Loucy (cell line): ENCODE data around the gene GTF2F2.

Experiments
- H2AFZ ChIP-seq: fragments of 200-600 bp; sonication (generic); 2 replicates; pipeline ENCODE4 v1.6.0; 2016; ENCODE audit warnings: antibody characterized with exemption, mild to moderate bottlenecking, low read length, moderate library complexity
- H3F3A ChIP-seq: fragments of 200-600 bp; 2 replicates; pipeline ENCODE4 v1.6.0; 2016; ENCODE audit warnings: antibody characterized with exemption, low read depth, mild to moderate bottlenecking
- H3K27me3 ChIP-seq: fragments of 200-600 bp; sonication (generic); 2 replicates; pipeline ENCODE4 v1.6.1; 2014; ENCODE audit warnings: low read length, mild to moderate bottlenecking; ENCODE audit not compliant: insufficient read depth, poor library complexity, severe bottlenecking
- H3K36me3 ChIP-seq: fragments of 200-600 bp; sonication (generic); 2 replicates; pipeline ENCODE4 v1.6.1; 2016; ENCODE audit warnings: low read length; ENCODE audit not compliant: insufficient read depth
- H3K4me1 ChIP-seq: fragments of 200-600 bp; sonication (generic); 2 replicates; pipeline ENCODE4 v1.5.1; 2014; ENCODE audit warnings: low read length, mild to moderate bottlenecking; ENCODE audit not compliant: insufficient read depth, poor library complexity, severe bottlenecking
- H3K4me2 ChIP-seq: fragments of 200-600 bp; sonication (generic); 2 replicates; pipeline ENCODE4 v1.6.0; 2014; ENCODE audit warnings: antibody characterized with exemption, low read length, low read depth, mild to moderate bottlenecking; ENCODE audit not compliant: poor library complexity, severe bottlenecking
- H3K4me3 ChIP-seq: fragments of 200-600 bp; sonication (generic); 2 replicates; pipeline ENCODE4 v1.5.1; 2014; ENCODE audit warnings: low read length, mild to moderate bottlenecking, mixed read lengths; ENCODE audit not compliant: poor library complexity, severe bottlenecking
- H3K79me2 ChIP-seq: fragments of 200-600 bp; sonication (generic); 2 replicates; pipeline ENCODE4 v1.6.1; 2014; ENCODE audit warnings: low read length; ENCODE audit not compliant: insufficient read depth
- H3K9ac ChIP-seq: fragments of 200-600 bp; sonication (generic); 2 replicates; pipeline ENCODE4 v1.6.0; 2014; ENCODE audit warnings: mild to moderate bottlenecking, low read depth, low read length, moderate library complexity; ENCODE audit not compliant: poor library complexity, severe bottlenecking
- H3K9me2 ChIP-seq: fragments of 200-600 bp; sonication (generic); replicated peaks from 2 replicates; pipeline ENCODE4 v1.6.1; 2016; ENCODE audit warnings: low read depth, low read length, mixed read lengths
- H3K9me3 ChIP-seq: fragments of 200-600 bp; sonication (generic); 2 replicates; pipeline ENCODE4 v1.6.1; 2014; ENCODE audit warnings: mild to moderate bottlenecking, antibody characterized with exemption, low read length, low read depth; ENCODE audit not compliant: insufficient read depth
- H4K20me1 ChIP-seq: fragments of 200-600 bp; sonication (generic); 2 replicates; pipeline ENCODE4 v1.6.0; 2014; ENCODE audit warnings: antibody characterized with exemption, low read length, mild to moderate bottlenecking; ENCODE audit not compliant: insufficient read depth, poor library complexity, severe bottlenecking
- CTCF ChIP-seq: fragments of 200-600 bp; sonication (generic); conservative IDR thresholded peaks from 2 replicates; pipeline ENCODE4 v1.5.1; 2014; ENCODE audit warnings: mild to moderate bottlenecking, antibody characterized with exemption, low read length
- EZH2phosphoT487 ChIP-seq: fragments of 200-600 bp; IDR thresholded peaks from 2 replicates; pipeline ENCODE4 v1.6.1; 2018; ENCODE audit warnings: antibody characterized with exemption, mild to moderate bottlenecking, moderate library complexity, borderline replicate concordance

Gene GTF2F2

DNA sequence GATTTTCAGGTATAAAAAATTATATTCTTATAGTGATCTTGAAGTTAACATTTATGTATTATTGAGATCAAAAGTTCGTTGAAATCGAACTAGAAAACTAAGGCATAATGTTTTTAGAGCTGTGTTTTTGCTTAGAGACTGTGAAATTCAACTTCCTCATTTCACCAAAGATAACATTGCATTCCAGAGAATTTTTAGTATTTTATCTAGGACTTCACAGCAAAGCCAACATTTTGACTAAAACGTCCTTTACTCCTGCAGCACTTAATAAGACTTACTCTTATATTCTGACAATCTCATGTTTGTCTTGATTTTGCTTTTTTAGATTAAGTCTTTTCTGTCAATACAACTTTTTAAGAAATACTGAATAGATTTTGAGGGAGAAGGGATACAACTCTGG, 75.8 kb downstream of the GTF2F2 start:
- TF ChIP-seq EZH2phosphoT487: no peak
- no peak for TF ChIP-seq CTCF
- Histone ChIP-seq H2AFZ (no peak overlapping the region), H3K9me2 (no peaks in the 10 kb centered on the region), H4K20me1 (peaks cover 2% of the 10 kb centered on the region), H3F3A (no peaks in the 10 kb centered on the region), H3K36me3 (0 out of 2 replicates have a peak, but pooled peaks cover 3% of the 10 kb centered on the region), H3K4me2 (no peak overlapping the region), H3K4me3 (no peak overlapping the region), H3K9ac (no peak overlapping the region), H3K4me1 (peaks cover 13% of the 10 kb centered on the region), H3K79me2 (no peaks in the 10 kb centered on the region; the same call in 1 of the 2 replicates), H3K27me3 (no peaks in the 10 kb centered on the region), H3K9me3 (no peaks in the 10 kb centered on the region)

DNA sequence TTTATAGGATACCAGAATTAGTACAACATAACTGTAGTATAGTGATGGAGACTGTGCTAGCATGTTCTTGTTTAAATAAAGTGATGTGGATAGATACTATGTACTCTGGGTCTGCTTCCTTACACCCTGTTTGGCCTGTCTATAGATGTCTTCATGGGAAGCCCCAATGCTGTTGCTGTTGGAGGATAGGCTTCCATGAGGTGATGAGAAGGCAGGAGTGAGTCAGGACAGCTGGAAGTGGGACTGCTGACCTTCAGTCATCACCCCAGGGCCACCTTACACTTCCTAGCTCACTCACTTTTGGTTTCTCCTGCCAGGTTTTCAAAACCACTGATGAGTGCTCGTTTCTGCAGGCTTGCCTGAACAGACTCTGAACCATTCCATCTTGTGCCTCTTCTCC, 76.3 kb downstream of the GTF2F2 start:
- no peak overlapping the region for H3K9ac ChIP-seq
- H3K4me1 ChIP-seq: peaks cover 13% of the 10 kb centered on the region
- H3K36me3 ChIP-seq: 0 out of 2 replicates have a peak, but pooled peaks cover 3% of the 10 kb centered on the region
- no peaks in the 10 kb centered on the region; the same call in 1 of the 2 replicates for H3K79me2 ChIP-seq
- H2AFZ ChIP-seq: no peak overlapping the region
- no peak overlapping the region for H3K4me3 ChIP-seq
- H4K20me1 ChIP-seq: peaks cover 2% of the 10 kb centered on the region
- H3F3A ChIP-seq: no peaks in the 10 kb centered on the region
- H3K27me3 ChIP-seq: no peaks in the 10 kb centered on the region
- H3K9me3 ChIP-seq: no peaks in the 10 kb centered on the region
- no peak overlapping the region for H3K4me2 ChIP-seq
- TF ChIP-seq EZH2phosphoT487: no peak
- no peak for TF ChIP-seq CTCF
- H3K9me2 ChIP-seq: no peaks in the 10 kb centered on the region

- H3K4me3 ChIP-seq: no peak overlapping the region
- no peak overlapping the region for H2AFZ ChIP-seq
- no peaks in the 10 kb centered on the region for H3K9me2 ChIP-seq
- peaks cover 13% of the 10 kb centered on the region for H3K4me1 ChIP-seq
- H3K79me2 ChIP-seq: no peaks in the 10 kb centered on the region; the same call in 1 of the 2 replicates
- H4K20me1 ChIP-seq: no peaks in the 10 kb centered on the region
- H3K9me3 ChIP-seq: no peaks in the 10 kb centered on the region
- H3K36me3 ChIP-seq: peaks cover 7% of the 10 kb centered on the region; the same call in 1 of the 2 replicates
- no peak for TF ChIP-seq CTCF
- TF ChIP-seq EZH2phosphoT487: no peak
- H3F3A ChIP-seq: no peaks in the 10 kb centered on the region
- H3K9ac ChIP-seq: no peak overlapping the region
- H3K4me2 ChIP-seq: no peak overlapping the region
- no peaks in the 10 kb centered on the region for H3K27me3 ChIP-seq
Measured at GRCh38 chr13:45198041-45198440, 77.7 kb downstream of the GTF2F2 start.
